GM12864 (cell line): ENCODE results near the gene CRB2.

Experiments used
- DNase-seq: peaks from one replicate; pipeline ENCODE4 v3.0.0-alpha.2; 2011; ENCODE audit warnings: low read depth
- H3K4me3 ChIP-seq: 2 replicates; pipeline ENCODE4 v1.5.1; 2011; ENCODE audit warnings: mild to moderate bottlenecking, low read depth, low read length, control low read depth
- TF ChIP-seq, protein P1 (sequence below): IDR thresholded peaks from 2 replicates; pipeline ENCODE4 v1.5.1; 2011; ENCODE audit warnings: low read depth, mild to moderate bottlenecking, moderate library complexity, low read length, control low read depth, inconsistent platforms; ENCODE audit errors: missing control alignments

The CRB2 gene

DNA sequence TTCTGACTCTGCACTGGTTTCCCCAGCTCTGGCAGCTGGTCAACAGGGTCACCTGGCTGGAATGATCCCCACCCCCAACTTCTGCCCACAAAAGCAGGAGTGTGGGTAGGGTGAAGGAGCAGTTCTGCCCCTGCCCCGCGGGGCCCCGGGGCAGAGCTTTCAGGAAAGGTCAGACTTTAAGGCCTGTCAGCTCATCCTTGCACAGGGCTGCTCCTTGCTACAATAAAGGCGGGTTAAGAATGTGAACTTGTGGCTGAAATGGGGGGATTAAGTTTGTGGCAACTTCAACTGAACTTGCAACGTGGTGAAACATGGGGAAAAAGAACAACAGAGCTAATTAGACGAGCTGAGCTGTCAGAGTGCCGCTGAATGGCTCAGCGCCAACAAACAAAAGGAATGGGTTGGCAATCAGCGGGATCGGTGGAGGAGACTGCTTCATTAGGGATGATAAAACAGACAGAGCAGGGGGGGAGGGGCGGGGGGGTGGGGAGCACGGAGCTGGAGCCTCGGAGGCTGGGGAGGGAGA is 50.8 kb downstream of the CRB2 start:
- no peak overlapping the region for H3K4me3 ChIP-seq
- DNase-seq: no peak
- TF ChIP-seq, protein P1, sequence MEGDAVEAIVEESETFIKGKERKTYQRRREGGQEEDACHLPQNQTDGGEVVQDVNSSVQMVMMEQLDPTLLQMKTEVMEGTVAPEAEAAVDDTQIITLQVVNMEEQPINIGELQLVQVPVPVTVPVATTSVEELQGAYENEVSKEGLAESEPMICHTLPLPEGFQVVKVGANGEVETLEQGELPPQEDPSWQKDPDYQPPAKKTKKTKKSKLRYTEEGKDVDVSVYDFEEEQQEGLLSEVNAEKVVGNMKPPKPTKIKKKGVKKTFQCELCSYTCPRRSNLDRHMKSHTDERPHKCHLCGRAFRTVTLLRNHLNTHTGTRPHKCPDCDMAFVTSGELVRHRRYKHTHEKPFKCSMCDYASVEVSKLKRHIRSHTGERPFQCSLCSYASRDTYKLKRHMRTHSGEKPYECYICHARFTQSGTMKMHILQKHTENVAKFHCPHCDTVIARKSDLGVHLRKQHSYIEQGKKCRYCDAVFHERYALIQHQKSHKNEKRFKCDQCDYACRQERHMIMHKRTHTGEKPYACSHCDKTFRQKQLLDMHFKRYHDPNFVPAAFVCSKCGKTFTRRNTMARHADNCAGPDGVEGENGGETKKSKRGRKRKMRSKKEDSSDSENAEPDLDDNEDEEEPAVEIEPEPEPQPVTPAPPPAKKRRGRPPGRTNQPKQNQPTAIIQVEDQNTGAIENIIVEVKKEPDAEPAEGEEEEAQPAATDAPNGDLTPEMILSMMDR: no peak

DNA sequence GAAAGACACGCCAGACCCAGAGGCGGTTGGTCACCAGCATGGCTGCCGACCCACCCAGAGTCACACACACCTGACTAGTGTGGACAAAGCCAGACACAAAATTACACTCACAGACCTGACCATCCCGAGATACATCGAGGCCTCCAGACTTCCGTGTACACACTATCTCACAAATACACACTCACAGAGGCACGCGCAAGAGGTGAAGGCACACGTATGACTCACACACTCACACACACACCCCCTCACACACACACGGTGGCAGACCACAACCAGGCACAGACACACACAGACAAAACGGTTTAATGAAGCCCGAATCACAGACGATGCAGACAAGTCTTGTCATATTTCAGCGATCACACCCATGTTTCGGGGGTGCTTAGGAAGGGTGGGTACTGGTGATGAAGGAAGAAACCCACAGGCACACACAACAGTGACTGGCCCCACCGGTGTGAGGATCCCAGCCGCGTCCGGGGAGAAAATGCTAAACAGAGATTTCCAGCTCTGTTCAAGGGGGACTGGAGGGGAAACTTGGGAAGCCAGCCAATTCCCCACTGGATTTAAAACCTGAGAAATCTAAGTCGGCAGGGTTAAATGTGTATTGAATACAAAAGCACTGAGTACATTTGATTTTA is 51.3 kb downstream of the CRB2 start:
- no peak for DNase-seq
- no peak overlapping the region for H3K4me3 ChIP-seq
- TF ChIP-seq, protein P1: no peak

DNA sequence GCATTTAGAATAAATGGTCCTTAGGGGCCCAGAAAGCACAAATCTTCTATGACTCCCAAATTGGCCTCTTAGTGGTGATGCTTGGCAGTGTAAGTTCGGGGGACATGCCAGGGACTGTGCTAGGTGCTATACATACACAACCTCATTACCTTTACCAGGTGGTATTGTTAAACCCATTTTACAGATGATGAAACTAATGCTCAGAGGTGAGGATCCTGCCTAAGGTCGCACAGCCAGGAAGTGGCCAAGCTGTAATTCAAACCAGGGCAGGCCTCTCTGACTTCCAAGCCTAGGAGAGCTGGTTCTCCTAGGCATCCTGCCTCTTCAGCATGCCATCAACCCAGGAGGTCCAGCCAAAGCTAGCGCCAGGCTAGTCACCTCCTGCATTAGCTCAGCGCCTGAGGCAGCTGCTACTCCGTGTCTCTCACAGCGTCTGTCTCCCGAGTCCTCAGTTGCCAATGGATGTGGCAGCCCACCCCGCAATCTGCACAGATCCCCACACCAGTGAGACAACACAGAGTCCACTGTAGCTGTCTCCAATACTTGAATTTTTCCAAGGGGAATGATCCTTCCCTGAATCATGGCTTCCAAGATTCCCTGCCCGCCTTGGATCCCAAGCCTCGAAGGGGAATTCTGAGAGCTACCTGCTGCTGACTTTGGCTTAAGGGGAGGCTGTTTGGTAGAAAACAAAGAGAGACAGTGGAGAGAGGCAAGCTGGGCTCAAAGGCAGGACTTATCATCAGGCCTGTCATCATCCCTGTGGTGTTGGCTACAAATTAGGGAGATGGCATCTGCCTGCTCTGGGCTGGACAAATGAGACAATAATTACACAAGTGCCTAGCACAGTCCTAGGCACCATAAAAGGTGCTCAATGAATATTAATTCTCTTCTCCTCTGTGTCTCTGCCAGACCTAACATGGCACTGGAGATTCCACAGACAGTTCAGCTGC is 52.6 kb downstream of the CRB2 start:
- TF ChIP-seq, protein P1: no peak
- no peak overlapping the region for H3K4me3 ChIP-seq

DNA sequence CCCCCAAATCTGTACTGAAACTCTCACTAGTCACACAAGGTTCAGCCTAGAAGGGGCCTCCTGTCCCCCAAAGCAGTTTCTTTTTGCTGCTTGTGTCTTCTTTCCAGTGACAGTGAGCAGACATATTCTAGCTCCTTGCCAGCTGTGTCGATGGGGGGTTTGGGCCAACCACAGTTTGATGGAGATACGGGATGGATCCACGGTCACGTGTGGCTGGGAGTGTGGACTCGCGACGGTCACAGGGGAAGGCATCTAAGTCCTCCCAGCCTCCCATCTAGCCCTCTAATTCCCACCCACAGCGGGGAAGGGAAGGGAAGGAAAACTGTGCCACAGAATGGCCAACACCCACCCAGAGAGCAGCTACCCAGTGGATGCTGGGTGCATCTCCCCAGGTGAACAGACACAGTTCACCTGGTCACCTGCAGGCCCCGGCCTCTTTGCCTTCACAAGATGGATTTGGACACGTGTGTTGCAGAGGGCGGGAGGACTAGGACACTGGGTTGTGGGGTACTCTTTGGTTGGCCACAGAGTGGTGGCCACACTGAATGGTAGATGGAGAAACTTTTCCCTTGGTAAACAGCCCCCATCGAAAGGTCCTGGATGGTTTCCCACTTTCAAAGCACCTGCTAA is 54.4 kb downstream of the CRB2 start:
- DNase-seq: no peak
- no peak overlapping the region for H3K4me3 ChIP-seq
- TF ChIP-seq, protein P1: no peak

More for the DNA sequence above, 52.6 kb downstream of the CRB2 start:
- DNase-seq: no peak

DNA sequence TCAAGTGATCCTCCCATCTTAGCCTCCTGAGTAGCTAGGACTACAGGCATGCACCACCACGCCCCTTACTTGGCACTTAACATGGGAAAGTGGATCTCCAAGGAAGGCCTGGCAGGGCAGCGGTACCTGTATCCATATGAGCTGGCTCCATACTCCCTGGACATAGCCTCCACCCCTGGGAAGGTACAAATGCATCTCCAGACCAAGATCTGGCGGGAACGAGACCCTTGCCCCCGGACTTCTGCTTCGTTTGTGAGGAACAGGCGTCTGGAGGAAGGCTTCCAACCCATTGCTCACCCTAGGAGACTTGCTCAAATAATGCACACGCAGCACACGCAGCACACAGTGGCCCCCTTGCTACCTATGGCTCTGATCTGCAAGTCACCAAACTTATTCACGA is 55.2 kb downstream of the CRB2 start:
- H3K4me3 ChIP-seq: no peak overlapping the region
- TF ChIP-seq, protein P1: no peak
- DNase-seq: no peak

DNA sequence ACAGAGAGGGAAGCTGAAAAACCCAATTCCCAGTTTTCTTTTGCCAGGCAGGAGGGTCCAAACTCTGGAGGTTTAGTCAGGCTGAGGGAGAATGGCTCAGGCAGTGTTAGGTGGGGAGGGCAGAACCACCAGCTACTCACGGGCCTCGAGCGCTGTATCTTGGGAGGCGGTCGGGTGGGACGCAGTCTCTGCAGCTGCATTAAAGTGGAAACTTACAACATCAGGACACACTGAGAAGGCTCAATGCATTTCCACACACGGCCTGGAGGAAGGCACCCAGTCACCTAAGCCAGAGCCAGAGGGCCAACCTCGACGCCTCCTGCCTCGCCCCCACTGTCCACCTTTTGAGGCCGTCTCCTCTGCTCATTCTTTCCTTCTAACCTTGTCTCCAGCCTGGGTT is 55.6 kb downstream of the CRB2 start:
- no peak overlapping the region for H3K4me3 ChIP-seq
- DNase-seq: no peak
- TF ChIP-seq, protein P1: no peak
